ENCODE data around the gene LRRC58.
"Not testable (repeated sequence)": the region's sequence is repeated elsewhere in the genome, so short reads cannot be mapped to it uniquely, and the experiment has no call there.

Gene LRRC58

DNA sequence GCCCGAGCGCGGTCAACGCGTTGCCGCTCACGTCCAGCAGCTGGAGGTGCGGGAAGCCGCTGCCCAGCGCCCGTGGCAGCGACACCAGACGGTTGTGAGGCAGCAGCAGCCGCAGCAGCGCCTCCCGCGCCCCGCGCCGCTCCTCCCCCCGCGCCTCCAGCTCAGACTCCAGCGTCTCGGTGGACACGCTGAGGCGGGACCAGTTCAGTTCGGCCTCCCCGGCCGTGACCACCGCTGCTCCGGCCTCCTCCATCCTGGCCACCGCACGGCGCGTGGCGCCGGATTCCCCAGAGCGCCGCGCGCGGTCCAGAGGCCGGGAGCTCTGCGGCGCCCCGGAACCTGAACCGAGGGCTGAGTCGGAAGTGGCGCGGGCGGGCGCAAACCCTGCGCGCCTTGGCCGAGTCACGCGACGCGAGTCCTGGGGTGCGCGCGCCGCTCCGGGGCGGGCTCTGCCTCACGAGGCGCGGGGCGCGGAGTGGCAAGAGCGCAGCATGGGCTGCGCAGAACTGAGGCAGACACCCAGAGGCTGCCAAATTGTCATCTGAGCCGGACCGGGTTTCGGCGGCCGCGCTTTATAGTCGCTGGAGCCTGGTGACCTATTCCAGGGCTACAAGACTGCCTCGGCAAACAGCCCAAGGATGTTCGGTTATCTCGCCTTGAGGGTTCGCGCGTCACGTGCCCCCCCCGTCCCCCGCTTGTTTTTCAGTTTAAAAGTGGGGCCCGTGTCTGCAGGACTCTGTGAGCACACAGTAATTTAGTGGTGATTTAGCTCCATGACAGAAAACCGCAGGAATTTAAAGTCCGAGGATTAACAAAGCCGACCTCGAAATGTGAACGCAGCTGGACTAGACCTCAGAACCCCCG is at the start of gene LRRC58:
TSS of gene LRRC58 (minus strand) at position 364 of the 864 bp plus-strand sequence. CDS start at position 253, 111 bp downstream.
- DNase-seq = peak; percentile 92

DNA sequence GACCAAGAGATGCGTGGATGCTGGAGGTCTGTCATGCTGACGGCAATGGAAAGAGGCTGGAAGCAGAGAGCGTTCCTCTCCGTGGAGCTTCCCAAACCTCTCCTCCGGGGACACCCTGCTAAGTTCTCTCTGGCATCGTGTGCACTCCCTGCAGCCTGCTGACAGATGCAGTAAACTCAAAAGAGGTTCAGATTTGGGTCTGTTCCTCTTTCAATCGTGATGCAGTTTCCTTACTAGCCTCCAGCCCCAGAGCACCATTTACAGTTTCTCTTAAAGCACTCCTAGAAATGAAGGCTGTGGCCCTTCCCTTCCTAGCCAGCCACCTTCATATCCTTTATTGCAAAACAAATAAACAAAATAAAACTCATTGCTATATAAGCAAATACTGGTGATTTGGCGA is 47.3 kb upstream of the LRRC58 start:
- no peak for DNase-seq

GRCh38 chr3:120394347-120394746 is 45.2 kb upstream of the LRRC58 start:
- DNase-seq = no peak

- DNase-seq = no peak
These were observed 44.6 kb upstream of the LRRC58 start for GRCh38 chr3:120393761-120394160.

- no peak for DNase-seq
These were observed 44.1 kb upstream of the LRRC58 start for GRCh38 chr3:120393243-120393642.

GRCh38 chr3:120382941-120383447 is 33.8 kb upstream of the LRRC58 start:
- no peak for DNase-seq

GRCh38 chr3:120381503-120381902 is 32.3 kb upstream of the LRRC58 start:
- DNase-seq = no peak

- DNase-seq = not testable (repeated sequence)
These were observed 28.8 kb upstream of the LRRC58 start for GRCh38 chr3:120377948-120378347.

- DNase-seq = no peak
These were observed 21.3 kb upstream of the LRRC58 start for GRCh38 chr3:120370463-120370862.

GRCh38 chr3:120369037-120369467 is 19.9 kb upstream of the LRRC58 start:
- DNase-seq = no peak

DNA sequence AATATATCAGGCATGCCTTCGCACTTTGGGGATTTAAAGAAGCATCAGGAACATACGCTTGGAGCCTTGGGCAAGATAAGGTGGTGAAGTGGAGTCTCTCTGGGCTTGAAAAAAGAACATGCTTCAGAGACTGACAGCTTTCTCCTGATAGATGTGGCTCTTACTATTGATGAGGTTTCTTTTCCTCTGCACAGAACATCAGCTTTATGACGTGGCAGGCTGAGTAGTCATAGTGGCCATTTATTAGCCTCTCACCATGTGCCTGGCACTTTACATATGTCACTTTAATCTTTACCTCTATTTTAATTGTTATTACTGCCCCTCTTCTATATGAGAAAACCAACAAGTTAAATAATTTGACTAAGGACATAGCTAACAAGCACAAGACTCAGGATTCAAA is 19.0 kb upstream of the LRRC58 start:
- DNase-seq = no peak

DNA sequence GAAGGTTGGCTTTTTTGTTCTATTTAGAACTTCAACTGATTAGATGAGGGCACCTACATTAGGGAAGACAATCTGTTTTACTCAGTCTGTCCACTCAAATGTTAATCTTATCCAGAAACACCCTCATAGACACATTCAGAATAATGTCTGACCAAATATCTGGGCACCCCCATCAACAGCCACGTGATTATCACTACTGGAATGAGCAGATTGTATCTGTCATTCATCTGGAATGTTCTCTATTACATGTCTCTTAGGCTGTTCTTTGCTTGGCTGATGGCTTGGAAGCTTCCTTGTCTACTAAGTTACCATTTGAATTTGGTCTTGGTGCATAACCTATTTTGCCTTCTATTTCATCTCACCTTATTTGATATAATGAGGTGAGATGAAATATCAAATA is 15.7 kb upstream of the LRRC58 start:
- DNase-seq = no peak

DNA sequence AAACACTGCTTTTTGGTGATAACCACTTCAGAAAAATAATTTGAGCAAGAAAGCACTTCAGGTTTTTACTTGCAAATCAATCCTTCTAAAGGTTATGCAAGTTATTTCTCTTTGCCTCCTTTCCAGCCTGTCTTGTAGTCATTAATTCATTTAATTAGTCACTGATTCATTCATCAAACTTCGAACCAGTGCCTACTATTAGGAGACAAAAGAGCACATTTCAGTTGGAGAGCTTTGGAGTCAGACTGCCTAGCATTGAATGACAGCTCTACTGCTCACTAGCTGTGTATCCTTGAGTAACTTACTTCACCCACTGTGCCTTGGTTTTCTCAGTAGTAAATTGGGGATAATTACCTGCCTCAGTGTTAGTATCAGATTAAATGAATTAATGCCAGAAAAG is 14.9 kb upstream of the LRRC58 start:
- DNase-seq = no peak

- DNase-seq = no peak
These were observed 8.7 kb upstream of the LRRC58 start for GRCh38 chr3:120357807-120358206.

GRCh38 chr3:120355486-120355885 is 6.3 kb upstream of the LRRC58 start:
- DNase-seq = no peak

GRCh38 chr3:120353463-120353862 is 4.3 kb upstream of the LRRC58 start:
- no peak for DNase-seq

DNA sequence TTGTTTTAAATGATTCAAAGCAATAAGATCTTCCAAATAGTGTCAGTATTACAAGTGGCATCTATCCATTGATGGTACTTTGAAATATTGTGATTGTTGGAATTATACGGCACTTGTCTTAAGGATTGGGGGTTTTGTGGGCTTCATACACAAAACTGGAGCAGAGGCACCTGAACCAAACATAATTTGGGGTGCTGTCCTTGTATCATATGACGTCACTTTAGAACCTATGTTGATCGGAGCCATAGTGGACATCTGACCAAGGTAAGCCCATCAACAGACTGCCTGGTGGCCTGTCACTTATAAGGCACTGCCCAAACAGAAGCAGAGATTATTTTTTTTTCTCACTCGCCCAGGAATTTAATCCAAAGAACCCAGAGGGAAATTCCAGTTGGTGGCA is 2.9 kb upstream of the LRRC58 start:
- no peak for DNase-seq

DNA sequence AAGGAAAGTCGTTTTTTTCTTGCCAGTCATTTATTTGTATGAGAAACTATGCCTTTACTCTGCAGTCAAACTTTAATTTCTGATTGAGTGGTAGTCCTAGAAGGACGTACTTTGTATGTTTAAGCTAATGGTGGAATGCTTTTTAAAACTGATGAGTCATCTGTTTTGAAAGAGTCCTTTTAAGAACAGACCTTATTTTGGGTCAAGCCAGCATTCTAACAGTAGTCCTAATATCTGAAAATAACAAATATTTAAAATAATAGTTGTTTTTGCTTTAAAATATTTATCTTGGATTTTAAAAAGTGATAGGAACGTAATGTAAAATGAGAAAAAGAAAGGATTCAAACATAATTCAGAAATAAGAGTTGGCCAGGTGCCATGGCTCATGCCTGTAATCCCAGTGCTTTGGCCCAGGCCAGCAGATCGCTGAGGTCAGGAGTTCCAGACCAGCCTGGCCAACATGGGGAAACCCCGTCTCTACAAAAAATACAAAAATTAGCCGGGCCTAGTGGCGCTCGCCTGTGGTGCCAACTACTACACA is 1.3 kb upstream of the LRRC58 start:
- DNase-seq = no peak

DNA sequence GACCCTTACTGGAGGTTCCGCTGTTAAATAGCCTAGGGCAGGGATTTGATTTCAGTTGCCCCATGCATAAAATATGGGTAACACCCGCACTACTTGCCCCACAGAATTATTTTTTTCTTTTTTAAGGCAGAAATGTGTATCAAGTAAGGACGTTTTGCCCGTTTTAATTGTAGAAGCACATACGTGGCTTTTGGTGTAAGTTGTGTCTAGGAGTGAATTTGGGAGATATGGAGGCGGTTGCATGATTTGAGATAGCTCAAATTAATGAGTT is 636 bp upstream of the LRRC58 start:
- DNase-seq = no peak

DNA sequence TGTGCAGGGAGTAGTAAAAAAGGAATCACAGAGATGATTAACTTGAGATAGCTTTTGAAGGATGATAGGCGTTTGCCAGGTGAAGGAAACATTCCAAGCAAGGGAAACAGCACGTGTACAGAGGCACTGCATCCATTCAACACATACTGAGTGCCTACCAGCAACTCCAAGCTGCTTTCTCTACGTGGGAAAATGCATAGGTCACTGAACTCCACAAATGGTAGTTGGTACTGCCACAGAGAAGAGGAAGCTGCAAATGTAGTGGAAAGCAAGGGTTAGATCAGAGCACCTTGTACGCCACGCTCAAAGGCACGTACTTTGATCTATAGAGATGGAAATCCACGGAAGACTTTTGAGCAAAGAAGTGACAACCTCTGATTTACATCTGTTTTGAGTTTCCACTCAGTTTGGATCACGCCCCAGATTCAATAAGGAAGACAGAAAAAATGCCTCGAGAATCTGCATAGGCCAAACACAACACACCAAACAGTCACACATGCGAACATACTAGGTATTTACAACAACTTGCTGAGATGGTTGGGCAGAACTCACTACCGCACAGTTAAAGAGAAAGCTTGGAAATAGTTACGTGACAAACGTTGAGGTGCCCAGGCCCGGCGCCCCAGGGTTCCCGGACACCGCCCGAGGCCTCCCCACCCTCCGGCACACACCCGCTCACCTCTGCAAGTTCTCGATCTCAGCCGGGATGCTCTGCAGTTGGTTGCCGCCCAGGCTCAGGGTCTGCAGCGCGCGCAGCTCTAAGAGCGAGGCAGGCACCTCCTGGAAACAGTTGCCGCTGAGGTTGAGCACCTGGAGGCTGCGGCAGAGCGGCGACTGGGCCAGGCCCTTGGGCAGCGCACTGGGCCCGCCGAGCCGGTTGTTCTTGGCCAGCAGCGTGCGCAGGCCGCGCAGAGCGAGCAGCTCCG is 826 bp downstream of the LRRC58 start:
- peak; percentile 64 for DNase-seq

GRCh38 chr3:120344349-120344748 is 4.8 kb downstream of the LRRC58 start:
- DNase-seq = no peak

- DNase-seq = no peak
These were observed 7.4 kb downstream of the LRRC58 start for GRCh38 chr3:120341658-120342346.

DNA sequence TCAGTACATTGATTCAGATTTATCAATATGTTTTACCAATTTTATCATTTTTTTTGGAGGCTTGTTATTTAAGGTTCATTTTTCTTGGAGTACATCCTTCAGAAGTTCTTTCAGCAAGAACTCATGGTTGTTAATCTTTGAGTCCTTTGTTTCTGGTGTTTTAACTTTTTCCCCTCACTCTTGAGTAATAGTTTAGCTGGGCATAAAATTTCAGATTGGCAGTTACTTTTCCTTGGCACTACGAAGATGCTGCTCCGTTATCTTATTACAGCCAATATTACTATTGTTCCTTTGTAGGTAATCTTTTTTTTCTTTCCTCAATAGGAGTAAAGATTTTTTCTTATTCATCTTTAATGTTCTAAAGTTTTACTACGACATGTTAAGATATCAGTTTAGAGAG is 9.8 kb downstream of the LRRC58 start:
- no peak for DNase-seq

All from activated naive CD4-positive, alpha-beta T cell treated with Interleukin-2 at 50 U/mL for 16 hours (primary cell).